Occipital lobe (tissue), 2 donors: ENCODE measurements around the gene PDE1C. TPM values are rescaled to one million over a fixed set of nuclear protein-coding genes. Genes with fewer than 3 reads are reported as not detected.
"Not testable (repeated sequence)": the region's sequence is repeated elsewhere in the genome, so short reads cannot be mapped to it uniquely, and the experiment has no call there.

Experiments
- DNase-seq: peaks from one replicate; lab custom pipeline; 2025; lab: John Stamatoyannopoulos, UW
- total RNA-seq: library from RNA; depleted of rRNA; stranded (reverse); fragments of >200 nt; gene quantifications from one replicate; pipeline ENCODE4 v1.2.3, GENCODE V29; 2014

Gene PDE1C
- total RNA-seq, 1 donor from 2014 or later: 17.8 TPM

DNA sequence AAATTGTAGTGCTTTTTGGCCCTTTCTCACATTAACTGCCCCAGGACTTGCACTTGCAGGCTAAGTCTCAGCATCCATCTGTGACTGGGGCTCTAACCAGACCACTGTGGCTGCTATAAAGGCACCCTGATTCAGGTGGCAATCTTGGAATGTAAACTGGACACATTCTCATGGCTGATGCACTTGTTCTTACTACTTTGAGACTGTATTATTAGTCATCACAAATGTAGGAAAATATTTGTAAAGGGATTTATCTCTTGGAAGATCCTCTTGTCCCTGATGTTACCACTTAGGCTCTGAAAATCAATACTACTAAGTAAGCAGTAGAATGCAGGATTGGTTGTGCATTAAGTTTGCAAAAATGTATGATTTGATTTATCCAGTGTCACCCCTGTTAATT lies 25.0 kb downstream of the PDE1C start:
- no peak for DNase-seq

- DNase-seq: no peak
These were observed 25.5 kb downstream of the PDE1C start for GRCh38 chr7:32044739-32045138.

DNA sequence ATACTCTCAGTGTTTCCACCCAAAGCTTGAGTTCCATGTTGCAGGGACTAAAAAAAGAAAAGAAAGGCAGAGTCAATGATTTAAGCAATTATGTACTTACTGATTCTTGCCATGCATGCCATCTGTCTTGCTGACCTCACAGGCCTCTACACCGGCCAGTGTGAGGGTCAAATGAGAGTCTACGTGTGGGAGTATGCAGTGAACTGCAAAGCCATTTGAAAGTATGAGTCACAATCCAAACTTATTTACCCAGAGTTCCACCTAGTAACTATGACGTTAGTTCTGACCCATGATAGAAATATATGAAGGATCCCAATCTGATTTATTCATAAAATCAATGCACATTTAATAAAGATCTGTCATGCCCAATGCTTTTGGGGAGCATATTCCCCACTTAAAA lies 26.5 kb downstream of the PDE1C start:
- no peak for DNase-seq

DNA sequence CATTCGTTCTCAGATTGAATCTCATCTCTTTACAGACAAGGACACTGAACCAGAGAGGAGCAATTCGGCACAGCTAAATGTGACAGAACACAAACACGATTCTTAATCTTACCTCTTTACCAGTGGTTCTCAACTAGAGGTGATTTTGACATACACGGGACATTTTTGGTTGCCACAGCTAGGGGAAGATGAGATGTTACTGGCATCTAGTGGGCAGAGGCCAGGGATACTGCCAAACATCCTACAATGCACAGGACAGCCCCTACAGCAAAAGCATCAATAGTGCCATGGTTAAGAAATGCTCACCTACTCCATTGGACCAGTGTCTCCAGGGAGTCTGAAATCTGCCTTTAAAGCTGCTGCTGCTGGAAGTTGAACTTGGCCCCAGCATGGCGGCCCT lies 27.3 kb downstream of the PDE1C start:
- DNase-seq: no peak

DNA sequence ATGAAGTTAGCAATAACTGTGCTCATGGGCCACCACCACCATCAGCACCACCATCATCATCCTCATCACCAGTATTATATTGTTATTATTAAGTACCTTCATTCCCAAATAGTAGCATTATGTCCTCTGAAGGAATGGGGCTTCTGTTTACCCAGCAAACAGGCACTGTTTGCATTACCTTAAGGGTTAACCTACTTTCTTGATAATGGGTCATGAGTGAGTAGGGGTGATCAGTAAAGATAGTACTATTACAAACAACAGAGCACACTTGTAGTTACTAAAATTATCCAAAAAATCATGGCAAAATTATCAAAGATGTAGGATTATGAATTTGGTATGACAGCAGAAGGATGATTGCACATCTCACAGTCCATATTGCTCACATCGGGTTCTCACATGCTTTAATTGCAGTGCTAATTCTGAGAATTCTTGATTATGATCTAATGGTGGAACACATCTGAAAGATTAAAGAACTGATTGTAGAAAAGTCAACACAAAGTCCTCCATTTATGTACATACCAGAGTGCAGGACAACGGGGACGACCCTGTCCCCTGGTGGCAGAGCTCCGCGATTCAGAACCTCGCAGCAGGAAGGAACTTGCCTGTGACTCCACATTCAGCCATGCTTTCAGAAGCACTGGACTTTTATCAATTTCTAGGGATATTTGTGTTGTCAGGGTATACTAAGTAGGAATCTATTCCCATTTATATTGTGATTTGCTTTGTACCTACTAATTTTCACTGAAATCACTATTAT lies 31.0 kb downstream of the PDE1C start:
- no peak for DNase-seq

DNA sequence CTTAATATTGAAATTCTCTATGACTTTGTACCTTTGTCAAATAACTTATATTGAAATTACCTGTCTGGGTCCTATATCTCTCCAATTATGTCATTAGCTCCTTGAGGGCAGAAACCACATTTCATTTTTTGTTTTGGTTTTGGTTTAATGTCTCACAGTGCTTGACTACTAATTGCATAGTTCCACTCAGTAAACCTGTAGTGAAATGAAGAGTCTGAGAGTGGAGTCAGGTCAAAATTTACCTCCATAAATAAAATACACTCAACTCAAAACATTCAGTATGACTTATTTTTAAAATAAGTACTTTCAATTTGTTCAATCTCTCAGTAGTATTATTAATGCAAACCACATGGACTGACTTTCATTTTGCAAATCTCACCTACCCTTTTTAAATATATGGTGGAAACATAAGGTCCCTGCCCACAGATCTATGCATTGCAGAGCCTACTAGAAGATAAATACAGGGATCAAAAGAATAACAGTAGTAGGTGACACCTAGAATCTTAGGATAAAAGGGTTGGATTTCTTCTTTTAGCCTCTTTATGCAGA lies 32.5 kb downstream of the PDE1C start:
- no peak for DNase-seq

GRCh38 chr7:32036557-32036956 lies 33.6 kb downstream of the PDE1C start:
- no peak for DNase-seq

GRCh38 chr7:32034052-32034451 lies 36.2 kb downstream of the PDE1C start:
- DNase-seq: no peak

- DNase-seq: no peak
These were observed 37.2 kb downstream of the PDE1C start for GRCh38 chr7:32033006-32033405.

- DNase-seq: no peak
These were observed 38.0 kb downstream of the PDE1C start for GRCh38 chr7:32032211-32032610.

GRCh38 chr7:32030904-32031692 lies 39.1 kb downstream of the PDE1C start:
- DNase-seq: no peak

GRCh38 chr7:32026083-32026425 lies 44.2 kb downstream of the PDE1C start:
- DNase-seq: no peak

DNA sequence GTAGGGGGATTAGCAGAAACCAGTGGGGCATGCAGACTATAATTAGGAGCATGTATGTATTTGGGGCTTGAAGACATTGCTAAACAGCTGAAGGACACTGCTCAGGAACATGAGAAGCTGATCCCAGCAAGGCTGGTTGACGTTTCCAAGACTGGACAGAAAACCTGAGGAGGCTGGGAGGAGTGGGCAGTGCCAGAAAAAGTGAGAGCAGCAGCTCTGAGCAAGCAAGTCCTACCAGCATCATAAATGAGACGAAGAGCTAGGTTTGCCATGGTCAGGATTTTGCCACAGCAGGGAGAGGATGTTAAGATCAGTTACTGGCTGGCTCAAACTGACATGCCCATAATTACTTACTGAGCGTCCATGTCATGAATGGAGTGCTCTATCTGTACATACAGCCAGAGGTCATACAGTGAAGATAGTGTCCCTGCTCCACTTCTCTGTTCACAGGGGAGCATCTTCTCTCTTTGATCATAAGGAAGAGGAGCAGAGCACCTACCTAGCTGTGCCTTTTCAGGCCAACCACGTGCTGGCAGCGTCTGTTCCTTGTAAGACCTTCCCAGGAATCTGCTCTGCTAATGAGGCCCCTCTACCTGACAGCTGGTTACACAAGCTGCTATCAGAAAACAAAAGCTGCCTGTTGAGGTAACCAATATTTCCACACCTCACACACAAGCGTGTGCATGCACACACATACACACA lies 44.7 kb downstream of the PDE1C start:
- no peak for DNase-seq

DNA sequence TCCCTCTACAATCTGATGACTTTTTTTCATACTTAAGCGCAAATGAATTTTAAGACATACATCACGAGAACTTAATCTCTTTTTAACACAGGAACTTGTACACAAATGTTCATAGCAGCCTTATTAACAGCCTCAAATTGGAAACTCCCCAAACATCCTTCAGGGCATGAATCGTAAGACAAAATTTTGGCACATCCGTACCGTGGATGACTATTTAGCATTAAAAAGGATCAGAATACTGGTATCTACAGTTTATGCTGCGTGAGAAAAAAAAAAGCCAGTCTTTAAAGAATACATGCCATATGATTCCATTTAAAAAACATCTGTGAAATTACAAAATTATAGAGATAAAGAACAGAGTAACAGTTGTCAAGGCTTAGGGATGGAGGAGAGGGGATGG lies 46.8 kb downstream of the PDE1C start:
- DNase-seq: no peak

- no peak for DNase-seq
These were observed 47.2 kb downstream of the PDE1C start for GRCh38 chr7:32022966-32023365.

DNA sequence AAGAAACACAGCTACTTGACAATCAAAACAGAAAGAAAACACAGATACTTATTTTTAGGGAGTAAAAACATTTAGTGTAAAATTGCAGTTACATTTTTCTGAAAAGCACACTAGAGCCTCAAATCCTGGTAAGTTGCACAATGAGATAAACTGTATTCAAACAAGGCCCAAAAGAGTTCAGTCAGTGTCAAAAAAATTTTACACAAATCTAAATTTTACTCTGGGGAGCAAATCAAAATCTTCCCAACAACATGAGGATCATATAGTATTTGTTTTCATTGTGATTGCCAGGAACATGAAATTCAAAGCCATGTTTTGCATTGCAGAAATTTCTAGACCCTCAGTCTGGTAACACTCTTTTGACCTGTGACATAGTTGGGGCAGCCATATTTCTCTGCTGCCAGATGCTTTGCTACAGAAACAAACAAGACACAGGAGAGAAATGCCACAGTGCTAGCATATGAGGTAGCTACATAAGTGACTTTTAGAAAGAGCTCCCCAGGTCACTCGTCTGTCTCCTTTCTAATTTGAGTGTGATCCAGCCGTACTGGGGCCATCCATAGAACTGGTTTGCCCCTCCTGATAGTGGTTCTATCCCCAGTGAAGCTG lies 49.6 kb downstream of the PDE1C start:
- no peak for DNase-seq

- DNase-seq: no peak
These were observed 51.2 kb downstream of the PDE1C start for GRCh38 chr7:32018845-32019578.

- DNase-seq: no peak
These were observed 55.1 kb downstream of the PDE1C start for GRCh38 chr7:32015133-32015532.

DNA sequence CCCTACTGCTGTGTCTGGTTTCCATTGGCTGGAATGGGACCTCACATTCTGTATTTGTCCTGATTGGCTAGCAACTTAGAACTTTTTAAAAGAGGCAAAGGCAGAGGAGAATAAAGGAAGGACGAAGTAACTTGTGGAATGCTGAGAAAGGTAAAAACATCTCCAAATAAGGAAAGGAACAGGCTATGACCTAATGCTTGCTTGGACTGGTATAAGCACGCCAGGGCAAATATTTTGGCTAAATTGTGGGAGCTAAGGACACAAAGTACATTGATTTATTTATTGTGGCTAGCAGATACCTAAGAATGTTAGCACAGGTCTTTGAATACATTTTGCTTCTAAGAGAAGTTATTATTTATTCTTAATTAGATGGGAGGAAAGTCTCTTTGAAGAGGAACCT lies 56.7 kb downstream of the PDE1C start:
- DNase-seq: not testable (repeated sequence)

- no peak for DNase-seq
These were observed 64.6 kb downstream of the PDE1C start for GRCh38 chr7:32005577-32005976.

DNA sequence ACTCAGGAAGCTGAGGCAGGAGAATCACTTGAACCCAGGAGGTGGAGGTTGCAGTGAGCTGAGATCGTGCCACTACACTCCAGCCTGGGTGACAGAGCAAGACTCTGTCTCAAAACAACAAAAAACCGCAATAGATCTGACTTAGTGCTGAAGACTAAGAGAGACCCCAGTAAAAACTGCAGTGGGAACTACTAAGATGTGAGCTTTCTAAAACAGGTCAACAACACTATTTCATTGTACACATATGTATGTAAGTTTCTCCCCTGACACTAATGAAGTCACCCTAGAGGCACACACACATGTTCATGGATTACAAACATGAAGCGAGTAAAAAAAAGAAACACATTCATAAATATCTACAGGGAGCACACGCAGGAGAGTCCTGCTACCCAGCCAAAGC lies 68.3 kb downstream of the PDE1C start:
- DNase-seq: no peak
